ENCODE results near the gene MMRN2. TPM values are rescaled to one million over a fixed set of nuclear protein-coding genes. Genes with fewer than 3 reads are reported as not detected.
"Not testable (repeated sequence)": the region's sequence is repeated elsewhere in the genome, so short reads cannot be mapped to it uniquely, and the experiment has no call there.

The MMRN2 gene
- total RNA-seq, 1 experiment from 2014 or later, result not detected

GRCh38 chr10:86937502-86938154, 19.8 kb downstream of the MMRN2 start:
- ChIA-PET CTCF (interaction anchor here (1.6 kb wide), 1 partner anchor 29 kb away, joined by 6 read pairs; no protein-coding TSS in a partner anchor), POLR2A (ENCODE audit: low non-redundant PET) (no interaction called here)
- Histone ChIP-seq H3K27me3 (replicated peaks; ENCODE audit: insufficient read depth, low read depth, low read length, poor library complexity) (no peaks in the 10 kb centered on the region), H3K4me3 (ENCODE audit: low read depth, low read length, poor library complexity, severe bottlenecking) (no peak overlapping the region), H3K9me3 (ENCODE audit: low read depth, low read length, poor library complexity, severe bottlenecking) (no peaks in the 10 kb centered on the region), H3K27ac (ENCODE audit: low read depth, low read length, poor library complexity, severe bottlenecking) (no peak overlapping the region), H3K36me3 (ENCODE audit: insufficient read depth, low read length, poor library complexity, severe bottlenecking) (no peaks in the 10 kb centered on the region), H3K4me1 (ENCODE audit: insufficient read depth, low read length, poor library complexity, severe bottlenecking) (no peaks in the 10 kb centered on the region)
- intact Hi-C loops (cut with micrococcal nuclease; ENCODE audit: unreplicated experiment), result no loop called here
- TF ChIP-seq CTCF (conservative IDR thresholded peaks at IDR 0.05; ENCODE audit: low read depth, low read length), result no peak
- no peak for TF ChIP-seq EZH2 (IDR thresholded peaks at IDR 0.05; ENCODE audit: borderline replicate concordance, low read depth, low read length, poor library complexity, severe bottlenecking)
- no peak for DNase-seq (ENCODE audit: low spot score)
- BruUV-seq (replicated peaks), result no TSS peak

- intact Hi-C loops (cut with micrococcal nuclease; ENCODE audit: unreplicated experiment), result no loop called here
- ChIA-PET CTCF (no interaction called here), POLR2A (ENCODE audit: low non-redundant PET) (no interaction called here)
- no peak overlapping the region for H3K27ac ChIP-seq (ENCODE audit: low read depth, low read length, poor library complexity, severe bottlenecking)
- DNase-seq (ENCODE audit: low spot score), result no peak
- H3K4me1 ChIP-seq (ENCODE audit: insufficient read depth, low read length, poor library complexity, severe bottlenecking), result no peaks in the 10 kb centered on the region
- BruUV-seq (replicated peaks), result no TSS peak
- H3K4me3 ChIP-seq (ENCODE audit: low read depth, low read length, poor library complexity, severe bottlenecking), result no peak overlapping the region
- TF ChIP-seq CTCF (conservative IDR thresholded peaks at IDR 0.05; ENCODE audit: low read depth, low read length) (no peak), EZH2 (IDR thresholded peaks at IDR 0.05; ENCODE audit: borderline replicate concordance, low read depth, low read length, poor library complexity, severe bottlenecking) (no peak)
- H3K27me3 ChIP-seq (replicated peaks; ENCODE audit: insufficient read depth, low read depth, low read length, poor library complexity), result no peaks in the 10 kb centered on the region
- H3K36me3 ChIP-seq (ENCODE audit: insufficient read depth, low read length, poor library complexity, severe bottlenecking), result peaks cover under 1% of the 10 kb centered on the region
- H3K9me3 ChIP-seq (ENCODE audit: low read depth, low read length, poor library complexity, severe bottlenecking), result no peaks in the 10 kb centered on the region
Observed at GRCh38 chr10:86936661-86937501, 20.5 kb downstream of the MMRN2 start.

- intact Hi-C loops (cut with micrococcal nuclease; ENCODE audit: unreplicated experiment); H3K9me3 ChIP-seq (ENCODE audit: low read depth, low read length, poor library complexity, severe bottlenecking); POLR2A ChIA-PET (ENCODE audit: low non-redundant PET); H3K4me1 ChIP-seq (ENCODE audit: insufficient read depth, low read length, poor library complexity, severe bottlenecking); BruUV-seq (replicated peaks); DNase-seq (ENCODE audit: low spot score); CTCF ChIA-PET; H3K27me3 ChIP-seq (replicated peaks; ENCODE audit: insufficient read depth, low read depth, low read length, poor library complexity); H3K4me3 ChIP-seq (ENCODE audit: low read depth, low read length, poor library complexity, severe bottlenecking): not testable (repeated sequence)
- Histone ChIP-seq H3K27ac (ENCODE audit: low read depth, low read length, poor library complexity, severe bottlenecking) (peak overlapping the region; percentile 7), H3K36me3 (ENCODE audit: insufficient read depth, low read length, poor library complexity, severe bottlenecking) (peaks cover 18% of the 10 kb centered on the region)
Observed at GRCh38 chr10:86934162-86934711, 23.2 kb downstream of the MMRN2 start.
